ENCODE data around the gene ASB6.

Gene ASB6, protein sequence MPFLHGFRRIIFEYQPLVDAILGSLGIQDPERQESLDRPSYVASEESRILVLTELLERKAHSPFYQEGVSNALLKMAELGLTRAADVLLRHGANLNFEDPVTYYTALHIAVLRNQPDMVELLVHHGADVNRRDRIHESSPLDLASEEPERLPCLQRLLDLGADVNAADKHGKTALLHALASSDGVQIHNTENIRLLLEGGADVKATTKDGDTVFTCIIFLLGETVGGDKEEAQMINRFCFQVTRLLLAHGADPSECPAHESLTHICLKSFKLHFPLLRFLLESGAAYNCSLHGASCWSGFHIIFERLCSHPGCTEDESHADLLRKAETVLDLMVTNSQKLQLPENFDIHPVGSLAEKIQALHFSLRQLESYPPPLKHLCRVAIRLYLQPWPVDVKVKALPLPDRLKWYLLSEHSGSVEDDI

GRCh38 chr9:129641750-129642585 lies at the start of gene ASB6:
ASB6 (minus strand) TSS chr9:129642151; CDS start chr9:129641999, 152 bp downstream.
- DNase-seq, result peak; percentile 100

GRCh38 chr9:129688285-129689043 lies 46.5 kb upstream of the ASB6 start:
- DNase-seq, result no peak

- no peak for DNase-seq
Observed at GRCh38 chr9:129687391-129687790, 45.4 kb upstream of the ASB6 start.

- DNase-seq, result no peak
Observed at GRCh38 chr9:129686736-129687135, 44.8 kb upstream of the ASB6 start.

GRCh38 chr9:129685933-129686259 lies 43.9 kb upstream of the ASB6 start:
- no peak for DNase-seq

GRCh38 chr9:129685220-129685932 lies 43.4 kb upstream of the ASB6 start:
- DNase-seq, result no peak

DNA sequence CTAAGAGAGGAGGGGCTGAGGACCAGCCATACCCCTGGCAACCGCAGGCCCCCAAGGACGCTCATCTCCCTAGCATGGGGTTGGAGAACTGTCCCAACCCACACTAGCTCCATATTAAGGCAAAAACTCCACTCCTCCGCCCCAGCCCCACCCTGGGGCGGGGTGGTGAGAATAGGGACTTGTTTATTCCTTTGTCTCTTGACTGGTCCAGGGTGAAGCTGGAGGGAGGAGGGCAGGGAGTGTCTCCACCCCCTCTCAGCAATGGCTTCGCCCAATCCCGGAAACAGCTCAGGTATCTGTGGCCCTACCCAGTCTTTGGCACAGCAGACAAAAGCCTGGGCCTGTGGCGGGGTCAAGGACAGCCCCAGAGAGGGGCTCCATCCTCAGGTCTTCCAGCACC lies 40.4 kb upstream of the ASB6 start:
- no peak for DNase-seq

GRCh38 chr9:129681924-129682323 lies 40.0 kb upstream of the ASB6 start:
- no peak for DNase-seq

DNA sequence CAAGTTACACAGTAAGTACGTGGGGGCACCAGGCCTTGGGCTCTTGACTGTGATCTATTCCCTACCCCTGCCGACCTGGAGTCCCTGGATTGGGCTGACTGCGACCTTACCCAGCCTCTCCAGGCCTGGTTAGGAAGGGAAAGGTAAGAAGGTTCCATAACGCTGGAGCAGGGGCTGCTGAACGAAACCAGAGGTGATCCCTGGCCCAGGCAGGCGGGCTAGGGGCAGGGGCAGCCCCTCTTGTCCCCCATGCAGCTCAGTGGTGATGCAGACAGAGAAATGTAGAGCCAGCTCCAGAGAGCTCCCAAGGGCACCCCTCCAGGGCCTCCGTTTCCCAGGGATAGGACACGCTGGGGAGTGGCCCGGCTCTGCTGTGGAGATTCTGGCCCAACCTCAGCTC lies 37.6 kb upstream of the ASB6 start:
- DNase-seq, result no peak

GRCh38 chr9:129678844-129679243 lies 36.9 kb upstream of the ASB6 start:
- DNase-seq, result no peak

GRCh38 chr9:129677456-129677855 lies 35.5 kb upstream of the ASB6 start:
- DNase-seq, result no peak

- no peak for DNase-seq
Observed at GRCh38 chr9:129676975-129677374, 35.0 kb upstream of the ASB6 start.

DNA sequence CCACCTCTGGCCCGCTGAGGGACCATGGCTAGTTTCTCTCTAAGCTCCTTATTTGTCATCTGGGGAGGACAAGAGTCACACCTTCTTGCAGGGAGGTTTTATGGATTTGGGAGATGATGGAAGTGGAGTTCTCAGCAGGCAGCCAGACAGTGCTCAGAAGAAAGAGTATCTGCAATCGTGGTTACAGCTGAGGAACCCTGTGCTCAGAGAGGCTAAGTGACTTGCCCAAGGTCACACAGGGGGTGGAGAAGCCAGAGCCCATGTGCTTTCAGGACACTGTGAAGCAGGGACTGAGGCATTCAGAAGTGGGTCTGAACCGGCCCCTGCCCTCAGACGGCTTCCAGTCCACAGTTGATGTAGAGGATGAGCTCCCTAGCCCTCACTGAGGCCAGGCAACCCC lies 34.3 kb upstream of the ASB6 start:
- no peak for DNase-seq

DNA sequence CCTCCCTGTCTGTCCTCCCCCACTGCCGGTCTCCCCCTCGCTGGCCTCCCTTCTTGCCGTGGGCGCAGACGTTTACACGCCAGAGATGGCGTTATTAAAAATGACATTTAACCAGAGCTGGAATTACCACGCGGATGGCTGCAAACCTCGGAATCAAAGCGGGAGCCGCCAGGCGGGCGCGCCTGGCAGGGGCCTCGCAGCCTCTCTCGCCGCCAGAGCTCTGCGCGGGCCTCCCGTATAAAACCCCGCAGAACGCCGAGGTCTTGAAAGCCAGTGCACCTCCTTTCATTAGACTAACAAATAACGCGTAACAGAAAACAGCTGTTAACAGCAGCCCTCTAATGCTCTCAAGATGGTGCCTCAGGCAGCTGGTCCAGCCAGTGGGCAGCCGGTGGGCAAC lies 33.7 kb upstream of the ASB6 start:
- DNase-seq, result no peak

DNA sequence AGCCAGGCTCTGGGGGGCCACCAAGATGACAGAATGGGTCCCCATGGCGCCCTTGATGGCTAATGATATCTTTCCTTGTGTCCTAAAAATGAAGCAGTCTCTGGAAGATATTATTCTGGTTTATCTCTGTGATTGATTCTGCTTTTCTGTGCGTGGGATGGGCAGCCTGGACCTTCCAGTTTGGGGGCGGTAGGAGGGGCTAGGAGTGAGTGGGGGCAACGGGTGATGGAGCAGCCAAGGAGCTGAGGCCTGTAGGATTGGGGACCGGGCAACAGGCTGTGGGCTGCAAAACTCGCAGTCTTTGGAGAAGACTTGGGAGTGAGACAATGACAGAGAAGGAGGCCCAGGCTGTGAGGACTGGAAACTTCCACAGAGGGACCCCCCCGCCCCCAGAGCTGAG lies 32.3 kb upstream of the ASB6 start:
- no peak for DNase-seq

DNA sequence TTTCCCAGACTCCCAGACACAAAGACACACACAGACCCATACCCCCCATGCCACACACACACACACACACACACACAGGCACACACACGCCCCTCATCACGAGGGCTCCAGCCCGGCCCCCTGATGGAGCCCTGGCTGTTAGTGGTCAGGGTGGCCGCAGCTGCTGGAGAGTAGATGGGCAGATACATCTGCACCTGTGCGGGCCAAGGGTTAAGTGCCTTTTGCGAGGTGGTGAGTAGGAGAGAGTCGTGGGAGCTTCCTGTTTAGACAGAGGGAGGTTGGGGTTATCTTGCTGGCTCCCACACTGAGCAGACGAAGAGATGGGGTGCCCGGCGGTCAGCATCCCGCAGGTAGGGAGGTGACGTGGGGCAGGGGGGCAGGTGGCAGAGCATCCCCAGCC lies 31.7 kb upstream of the ASB6 start:
- DNase-seq, result no peak

DNA sequence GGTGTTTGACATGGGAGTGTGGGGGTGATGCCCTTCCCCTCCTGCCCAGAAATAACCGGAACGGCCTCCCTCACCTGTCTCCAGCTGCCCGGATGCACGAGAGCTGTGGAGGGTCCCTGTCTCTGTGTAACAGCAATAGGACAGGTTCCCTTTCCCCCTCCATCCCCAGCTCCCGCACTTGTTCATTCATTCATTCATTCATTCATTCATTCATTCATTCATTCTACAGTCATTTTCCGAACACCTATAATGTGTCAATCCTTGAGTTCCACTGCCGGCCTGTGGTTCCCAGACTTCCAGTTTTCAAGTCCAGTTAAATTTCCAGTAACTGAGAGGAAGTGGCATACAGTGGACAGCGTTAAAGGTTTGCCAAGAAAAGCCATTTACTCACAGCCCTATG lies 30.8 kb upstream of the ASB6 start:
- DNase-seq, result no peak

- DNase-seq, result peak; percentile 46
Observed at GRCh38 chr9:129671519-129671918, 29.6 kb upstream of the ASB6 start.

GRCh38 chr9:129671065-129671464 lies 29.1 kb upstream of the ASB6 start:
- no peak for DNase-seq

DNA sequence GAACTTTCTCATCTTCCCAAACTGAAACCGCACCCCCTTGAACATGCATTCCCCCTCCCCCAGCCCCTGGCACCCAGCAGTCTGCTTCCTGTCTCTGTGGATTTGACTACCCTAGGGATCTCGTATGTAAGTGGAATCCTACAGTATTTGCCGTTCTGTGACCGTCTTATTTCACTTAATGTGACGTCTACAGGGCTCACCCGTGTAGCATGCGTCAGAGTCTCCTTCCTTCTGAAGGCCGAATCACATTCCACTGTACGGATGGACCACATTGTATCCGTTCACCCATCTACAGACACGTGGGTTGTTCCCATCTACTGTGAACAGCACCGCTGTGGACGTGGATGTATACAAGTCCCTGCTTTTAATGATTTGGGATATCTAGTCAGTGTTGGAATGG lies 28.0 kb upstream of the ASB6 start:
- no peak for DNase-seq

GRCh38 chr9:129669141-129669718 lies 27.3 kb upstream of the ASB6 start:
- no peak for DNase-seq

DNA sequence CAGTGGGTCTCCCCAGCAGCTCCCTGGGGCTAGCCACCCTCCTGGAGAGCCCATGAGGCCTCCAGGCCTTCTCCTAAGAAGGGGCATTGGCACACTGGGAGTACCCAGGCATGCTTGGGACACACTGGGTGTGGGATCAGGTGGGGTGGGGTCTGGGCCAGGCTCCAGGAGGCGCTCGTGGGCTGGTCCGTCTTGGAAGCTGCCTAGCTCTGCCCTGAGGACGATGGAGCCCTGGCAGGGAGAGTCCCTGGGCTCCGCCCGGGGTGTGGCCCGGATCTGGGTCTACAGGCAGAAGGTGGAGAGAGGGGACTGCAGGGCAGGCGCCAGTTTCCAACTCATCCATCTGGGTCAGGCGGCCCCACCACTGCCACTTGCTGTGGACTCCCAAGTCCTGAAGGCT lies 25.9 kb upstream of the ASB6 start:
- no peak for DNase-seq

DNA sequence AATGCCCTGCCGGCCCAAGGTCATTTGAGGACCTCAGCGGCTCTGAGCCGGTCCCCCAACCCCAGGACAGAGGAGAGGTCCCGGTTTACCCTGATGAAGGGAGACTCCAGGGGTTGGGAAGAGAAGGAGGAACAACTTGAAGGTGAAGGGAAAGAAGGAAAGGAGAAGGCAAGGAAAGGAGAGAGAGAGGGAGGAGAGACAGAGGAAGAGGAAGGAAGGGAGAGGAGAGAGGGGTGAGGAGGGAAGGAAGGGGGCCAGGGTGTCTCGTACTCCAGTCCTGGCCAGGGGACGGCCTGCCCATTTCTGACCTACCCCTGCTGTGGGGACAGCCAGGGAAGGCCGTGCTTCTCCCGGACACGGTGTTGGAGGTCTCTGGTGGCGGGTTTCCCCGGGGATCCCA lies 25.4 kb upstream of the ASB6 start:
- no peak for DNase-seq
